Testis (tissue), 3 donors: ENCODE measurements around the gene GLMP. TPM values are rescaled to one million over a fixed set of nuclear protein-coding genes. Genes with fewer than 3 reads are reported as not detected.

Source experiments
- DNase-seq: peaks from one replicate; pipeline ENCODE4 v3.0.0-alpha.2; 2019
- H3K27ac ChIP-seq, 2 donors: fragments of 200-600 bp; sonication (generic); one replicate each; pipeline ENCODE4 v1.5.1; 2019
- H3K27me3 ChIP-seq: fragments of 200-600 bp; sonication (generic); one replicate; pipeline ENCODE4 v1.5.1; 2019
- H3K36me3 ChIP-seq: fragments of 200-600 bp; sonication (generic); one replicate; pipeline ENCODE4 v1.5.1; 2017; ENCODE audit warnings: low read depth; ENCODE audit errors: missing control alignments
- H3K4me1 ChIP-seq: fragments of 200-600 bp; sonication (generic); one replicate; pipeline ENCODE4 v1.5.1; 2019
- H3K4me3 ChIP-seq, 2 donors: fragments of 200-600 bp; sonication (generic); one replicate each; pipeline ENCODE4 v1.5.1; 2017 to 2019
- H3K9me3 ChIP-seq: fragments of 200-600 bp; sonication (generic); one replicate; pipeline ENCODE4 v1.5.1; 2017
- POLR2A ChIP-seq: fragments of 450-650 bp; IDR thresholded peaks from one replicate; pipeline ENCODE4 v1.6.1; 2017; ENCODE audit warnings: antibody characterized with exemption, mild to moderate bottlenecking, moderate library complexity
- WGBS, 2 donors: methylation state at CpG; one replicate each; pipeline ENCODE4 v1.1.5; 2018; 5-methylcytosine and 5-hydroxymethylcytosine counted together
- intact Hi-C: fragments of 100-400 bp; cut with DNase I; formaldehyde crosslinking; loops from one replicate; pipeline ENCODE4 v1.15.1; 2023; ENCODE audit warnings: low total_unique reads
- polyA plus RNA-seq: library from polyadenylated mRNA; stranded (reverse); fragments of 350-450 nt; fragmentation: Illumina TruSeq; extraction: RNeasy Lipid Tissue Mini Kit (QIAGEN cat#74804); gene quantifications from one replicate; pipeline ENCODE4 v1.2.3, GENCODE V29; 2014; ENCODE audit warnings: low read depth, low replicate concordance; ENCODE audit not compliant: insufficient read depth
- total RNA-seq, 2 donors: library from RNA; depleted of rRNA; stranded (reverse); fragments of >200 nt; gene quantifications; one replicate each; pipeline ENCODE4 v1.2.3, GENCODE V29; 2016
- TF ChIP-seq, protein P1 (sequence below), 3 experiments: fragments of 450-650 bp in 2 of 3; fragments of 200-600 bp in 1 of 3; sonication (generic) in 1 of 3; IDR thresholded peaks; one replicate each; pipeline ENCODE4 v1.5.1; 2016 to 2019; ENCODE audit warnings: antibody characterized with exemption in 3 of 3, mild to moderate bottlenecking in 2 of 3, moderate library complexity in 1 of 3

GLMP gene
- total and polyA plus RNA-seq, 3 donors from 2014 or later: 26.1 to 45.7 (median 31.8) TPM

DNA sequence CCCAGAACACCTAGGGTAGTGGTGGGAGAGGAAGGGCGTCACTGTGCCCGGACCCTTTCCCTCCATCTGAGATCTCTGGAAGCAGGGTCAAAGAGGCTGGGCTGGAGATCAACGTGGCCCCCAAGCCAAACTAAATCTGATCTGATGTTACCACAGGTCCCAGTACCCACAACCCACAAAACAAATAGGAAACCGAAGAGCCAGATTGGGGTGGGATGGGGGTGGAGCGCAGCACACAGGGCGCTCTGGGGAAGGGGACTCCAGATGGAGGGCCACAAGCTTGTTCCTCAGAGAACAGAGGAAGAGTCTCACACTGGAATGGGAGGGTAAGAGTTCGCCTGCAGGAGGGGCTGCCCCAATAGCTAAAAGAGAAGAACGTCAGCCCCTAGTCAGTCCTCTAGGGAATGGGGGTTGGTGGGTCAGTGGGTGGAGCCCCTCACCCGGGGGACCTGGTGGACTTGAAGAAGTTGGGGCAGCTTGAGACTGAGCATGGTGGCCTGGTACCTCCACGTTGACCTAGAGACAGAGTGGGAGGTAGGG is 49.2 kb downstream of the GLMP start:
- Histone ChIP-seq H3K27me3 (no peaks in the 10 kb centered on the region), H3K9me3 (no peaks in the 10 kb centered on the region), H3K4me3 (no peak overlapping the region), H3K4me1 (peaks cover 25% of the 10 kb centered on the region), H3K27ac (no peak overlapping the region), H3K36me3 (no peaks in the 10 kb centered on the region)
- 41 to 46% methylated on average over 5 to 10 of the region's 10 CpGs for WGBS, 2 donors
- DNase-seq: no peak
- intact Hi-C loops: no loop called here
- TF ChIP-seq POLR2A: no peak
- TF ChIP-seq, protein P1, sequence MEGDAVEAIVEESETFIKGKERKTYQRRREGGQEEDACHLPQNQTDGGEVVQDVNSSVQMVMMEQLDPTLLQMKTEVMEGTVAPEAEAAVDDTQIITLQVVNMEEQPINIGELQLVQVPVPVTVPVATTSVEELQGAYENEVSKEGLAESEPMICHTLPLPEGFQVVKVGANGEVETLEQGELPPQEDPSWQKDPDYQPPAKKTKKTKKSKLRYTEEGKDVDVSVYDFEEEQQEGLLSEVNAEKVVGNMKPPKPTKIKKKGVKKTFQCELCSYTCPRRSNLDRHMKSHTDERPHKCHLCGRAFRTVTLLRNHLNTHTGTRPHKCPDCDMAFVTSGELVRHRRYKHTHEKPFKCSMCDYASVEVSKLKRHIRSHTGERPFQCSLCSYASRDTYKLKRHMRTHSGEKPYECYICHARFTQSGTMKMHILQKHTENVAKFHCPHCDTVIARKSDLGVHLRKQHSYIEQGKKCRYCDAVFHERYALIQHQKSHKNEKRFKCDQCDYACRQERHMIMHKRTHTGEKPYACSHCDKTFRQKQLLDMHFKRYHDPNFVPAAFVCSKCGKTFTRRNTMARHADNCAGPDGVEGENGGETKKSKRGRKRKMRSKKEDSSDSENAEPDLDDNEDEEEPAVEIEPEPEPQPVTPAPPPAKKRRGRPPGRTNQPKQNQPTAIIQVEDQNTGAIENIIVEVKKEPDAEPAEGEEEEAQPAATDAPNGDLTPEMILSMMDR (IDR thresholded peaks at IDR 0.05): no peak

DNA sequence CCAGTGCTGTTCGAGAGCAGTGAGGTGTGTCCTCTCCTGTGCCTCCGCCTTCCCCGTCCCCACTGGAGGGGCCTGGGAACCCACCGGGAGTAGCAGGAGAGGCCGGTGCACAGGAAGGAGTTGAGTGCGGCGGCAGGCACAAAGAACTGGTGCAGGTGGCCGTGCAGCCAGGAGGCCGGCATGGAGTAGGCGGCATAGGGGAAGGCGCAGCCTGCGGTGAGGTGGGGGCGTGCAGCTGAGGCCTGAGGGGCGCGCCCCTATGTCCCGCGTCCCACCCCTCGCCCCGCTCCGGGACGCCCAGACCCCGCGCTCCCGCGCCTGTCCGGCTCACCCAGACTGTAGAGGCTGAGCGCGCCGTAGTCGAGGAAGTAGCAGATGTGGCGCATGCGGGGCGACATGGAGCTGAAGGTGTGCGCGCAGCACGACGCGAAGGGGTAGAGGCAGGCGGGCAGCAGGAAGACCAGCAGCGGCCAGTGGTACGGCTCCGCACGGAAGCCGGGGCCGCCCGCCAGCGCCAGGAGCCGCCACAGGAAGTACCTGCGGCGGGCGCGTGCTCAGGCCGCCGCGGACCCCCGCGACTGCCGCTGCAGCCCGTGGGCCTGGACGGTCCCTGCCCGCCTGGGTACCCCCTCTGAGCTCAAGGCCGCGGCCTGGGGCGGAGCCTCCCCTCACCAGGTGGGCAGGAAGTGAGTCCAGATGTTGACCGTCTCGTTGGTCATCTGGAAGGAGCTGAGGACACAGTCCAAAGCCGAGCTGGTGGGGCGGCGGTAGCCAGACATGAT is 49.8 kb downstream of the GLMP start:
- H3K27ac ChIP-seq: no peak overlapping the region
- DNase-seq: no peak
- no peaks in the 10 kb centered on the region for H3K9me3 ChIP-seq
- no peaks in the 10 kb centered on the region for H3K27me3 ChIP-seq
- H3K36me3 ChIP-seq: no peaks in the 10 kb centered on the region
- no peak for TF ChIP-seq POLR2A
- TF ChIP-seq, protein P1 (IDR thresholded peaks at IDR 0.05): no peak
- peaks cover 25% of the 10 kb centered on the region for H3K4me1 ChIP-seq
- H3K4me3 ChIP-seq: no peak overlapping the region
- 3 to 10% methylated on average over 21 to 61 of the region's 69 CpGs for WGBS, 2 donors
- intact Hi-C loops: no loop called here

DNA sequence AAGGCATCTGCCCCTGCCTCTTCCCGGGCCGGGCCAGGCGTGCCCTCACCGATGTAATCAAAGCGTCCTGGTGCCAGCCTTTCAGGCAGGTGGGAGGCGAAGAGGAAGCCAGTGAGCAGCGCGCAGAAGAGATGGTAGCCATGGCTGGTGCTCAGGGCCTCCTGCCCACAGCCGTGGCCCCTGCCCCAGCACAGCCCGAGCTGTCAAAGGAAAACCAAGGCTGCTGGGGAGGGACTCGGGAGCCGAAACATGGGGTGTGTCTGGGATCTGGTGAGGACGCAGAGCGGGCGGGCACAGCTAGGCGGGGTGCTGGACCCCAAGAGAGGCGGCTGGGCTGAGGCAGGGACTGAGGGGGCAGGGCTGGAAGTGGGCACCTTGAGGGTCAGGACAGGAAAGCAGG is 50.8 kb downstream of the GLMP start:
- DNase-seq: no peak
- H3K4me1 ChIP-seq: peaks cover 25% of the 10 kb centered on the region
- H3K36me3 ChIP-seq: no peaks in the 10 kb centered on the region
- intact Hi-C loops: no loop called here
- H3K27me3 ChIP-seq: no peaks in the 10 kb centered on the region
- H3K4me3 ChIP-seq: no peak overlapping the region
- 79 to 82% methylated on average over 17 of the region's 17 CpGs for WGBS, 2 donors
- H3K9me3 ChIP-seq: no peaks in the 10 kb centered on the region
- no peak overlapping the region for H3K27ac ChIP-seq
- no peak for TF ChIP-seq POLR2A
- TF ChIP-seq, protein P1 (IDR thresholded peaks at IDR 0.05): no peak

DNA sequence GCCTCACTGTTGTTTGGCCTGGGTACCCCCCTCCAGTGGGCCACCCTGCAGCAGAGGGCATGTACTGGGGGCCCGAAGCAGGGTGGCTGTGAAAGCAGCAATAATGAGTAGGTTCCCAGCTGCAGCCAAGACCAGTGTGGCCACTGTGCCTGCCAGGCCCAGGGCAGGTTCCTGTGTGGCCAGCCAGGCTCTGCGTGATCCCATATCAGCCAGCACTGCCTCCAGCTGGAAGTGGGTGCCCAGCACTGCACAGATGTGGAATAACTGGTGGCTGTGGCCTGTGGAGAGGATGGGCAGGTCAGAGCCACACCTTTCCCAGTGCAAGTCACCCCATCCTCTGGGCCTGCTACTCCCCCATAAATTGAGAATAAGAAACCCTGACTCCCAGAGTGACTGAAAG is 51.4 kb downstream of the GLMP start:
- Histone ChIP-seq H3K27ac (no peak overlapping the region), H3K4me3 (no peak overlapping the region), H3K27me3 (no peaks in the 10 kb centered on the region), H3K9me3 (no peaks in the 10 kb centered on the region), H3K36me3 (no peaks in the 10 kb centered on the region), H3K4me1 (peaks cover 25% of the 10 kb centered on the region)
- 82% methylated on average over 2 of the region's 2 CpGs; no CpG with 5 or more reads in 1 of the 2 donors for WGBS, 2 donors
- DNase-seq: no peak
- no peak for TF ChIP-seq POLR2A
- TF ChIP-seq, protein P1 (IDR thresholded peaks at IDR 0.05): no peak
- intact Hi-C loops: no loop called here
